Measurements from ENCODE around the gene INO80.

DNA sequence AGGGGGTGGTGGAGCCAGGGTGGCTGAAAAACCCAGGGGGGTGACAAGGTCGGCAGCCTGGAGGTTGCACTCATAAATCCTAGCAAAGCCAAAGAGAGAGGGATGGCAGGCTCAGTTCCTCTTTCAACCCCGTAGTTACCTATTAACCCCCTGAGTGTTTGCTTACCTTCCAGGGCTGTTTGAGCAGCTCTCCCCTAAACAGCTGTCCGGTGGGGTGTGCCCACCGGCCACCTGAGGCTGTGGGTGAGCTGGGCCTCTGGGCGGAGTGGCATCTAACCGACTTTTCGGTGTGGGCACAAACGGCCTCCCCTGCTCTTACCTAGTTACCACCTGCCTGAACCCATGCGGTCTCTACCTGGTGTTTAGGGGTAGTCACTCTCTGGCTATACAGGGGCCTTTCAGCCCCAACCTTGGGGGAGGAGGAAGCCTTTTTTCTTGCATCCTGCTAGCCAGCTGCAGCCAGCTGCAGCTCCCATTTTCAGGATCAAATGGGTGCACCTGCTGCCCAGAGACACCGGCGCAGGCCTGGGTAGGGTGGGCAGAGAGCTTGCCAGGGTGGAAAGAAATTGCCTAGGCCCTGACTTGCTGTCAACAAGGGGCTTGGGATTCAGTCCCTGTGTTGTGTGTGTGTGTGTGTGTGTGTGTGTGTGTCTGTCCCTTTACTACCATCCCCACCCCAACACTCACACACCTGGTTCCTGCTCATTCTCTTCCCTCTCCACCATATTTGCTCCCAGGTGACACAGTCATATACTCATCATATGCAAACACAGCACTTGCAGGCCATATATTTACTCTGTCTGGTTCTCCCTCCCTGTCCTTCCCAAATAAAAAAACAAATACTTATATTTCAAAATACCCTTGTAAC, 183.2 kb downstream of the INO80 start:
- TF ChIP-seq, protein P1, sequence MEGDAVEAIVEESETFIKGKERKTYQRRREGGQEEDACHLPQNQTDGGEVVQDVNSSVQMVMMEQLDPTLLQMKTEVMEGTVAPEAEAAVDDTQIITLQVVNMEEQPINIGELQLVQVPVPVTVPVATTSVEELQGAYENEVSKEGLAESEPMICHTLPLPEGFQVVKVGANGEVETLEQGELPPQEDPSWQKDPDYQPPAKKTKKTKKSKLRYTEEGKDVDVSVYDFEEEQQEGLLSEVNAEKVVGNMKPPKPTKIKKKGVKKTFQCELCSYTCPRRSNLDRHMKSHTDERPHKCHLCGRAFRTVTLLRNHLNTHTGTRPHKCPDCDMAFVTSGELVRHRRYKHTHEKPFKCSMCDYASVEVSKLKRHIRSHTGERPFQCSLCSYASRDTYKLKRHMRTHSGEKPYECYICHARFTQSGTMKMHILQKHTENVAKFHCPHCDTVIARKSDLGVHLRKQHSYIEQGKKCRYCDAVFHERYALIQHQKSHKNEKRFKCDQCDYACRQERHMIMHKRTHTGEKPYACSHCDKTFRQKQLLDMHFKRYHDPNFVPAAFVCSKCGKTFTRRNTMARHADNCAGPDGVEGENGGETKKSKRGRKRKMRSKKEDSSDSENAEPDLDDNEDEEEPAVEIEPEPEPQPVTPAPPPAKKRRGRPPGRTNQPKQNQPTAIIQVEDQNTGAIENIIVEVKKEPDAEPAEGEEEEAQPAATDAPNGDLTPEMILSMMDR (IDR thresholded peaks at IDR 0.05), result no peak
- no peak for TF ChIP-seq POLR2A (IDR thresholded peaks at IDR 0.05)
